A673 (cell line): ENCODE results near the gene PIP4K2A.

Experiments
- EZH2 ChIP-seq: fragments of 200-600 bp; sonication (generic); IDR thresholded peaks from 2 replicates; pipeline ENCODE4 v1.6.1; 2017; ENCODE audit warnings: borderline replicate concordance, low read depth, mild to moderate bottlenecking, mixed read lengths, antibody characterized with exemption, low read length; ENCODE audit not compliant: poor library complexity, severe bottlenecking
- TF ChIP-seq, protein P1 (sequence below): fragments of 300-800, 200-600 bp; sonication (generic); conservative IDR thresholded peaks from 2 replicates; pipeline ENCODE4 v1.5.1; 2017; ENCODE audit warnings: low read depth, mild to moderate bottlenecking, antibody characterized with exemption, low read length, moderate library complexity, mixed read lengths

DNA sequence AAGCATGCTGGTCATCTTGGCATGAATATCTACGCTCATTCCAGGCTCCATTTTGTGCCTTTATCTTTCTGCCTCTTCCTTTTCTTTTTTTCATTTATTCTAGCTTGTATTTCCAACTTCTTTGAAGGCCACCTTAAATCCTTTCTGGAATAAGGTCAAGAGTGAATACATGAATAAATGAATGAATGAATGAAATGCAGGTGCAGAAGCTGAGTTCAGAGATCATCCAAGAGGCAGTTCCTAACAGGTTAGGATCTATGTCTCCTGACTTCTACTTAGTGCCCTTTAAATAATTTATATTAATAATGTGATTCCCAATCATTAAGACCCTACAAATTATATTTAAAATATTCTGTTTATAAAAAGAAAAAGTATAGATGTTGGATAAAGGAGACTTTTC, 125.9 kb downstream of the PIP4K2A start:
- TF ChIP-seq, protein P1, sequence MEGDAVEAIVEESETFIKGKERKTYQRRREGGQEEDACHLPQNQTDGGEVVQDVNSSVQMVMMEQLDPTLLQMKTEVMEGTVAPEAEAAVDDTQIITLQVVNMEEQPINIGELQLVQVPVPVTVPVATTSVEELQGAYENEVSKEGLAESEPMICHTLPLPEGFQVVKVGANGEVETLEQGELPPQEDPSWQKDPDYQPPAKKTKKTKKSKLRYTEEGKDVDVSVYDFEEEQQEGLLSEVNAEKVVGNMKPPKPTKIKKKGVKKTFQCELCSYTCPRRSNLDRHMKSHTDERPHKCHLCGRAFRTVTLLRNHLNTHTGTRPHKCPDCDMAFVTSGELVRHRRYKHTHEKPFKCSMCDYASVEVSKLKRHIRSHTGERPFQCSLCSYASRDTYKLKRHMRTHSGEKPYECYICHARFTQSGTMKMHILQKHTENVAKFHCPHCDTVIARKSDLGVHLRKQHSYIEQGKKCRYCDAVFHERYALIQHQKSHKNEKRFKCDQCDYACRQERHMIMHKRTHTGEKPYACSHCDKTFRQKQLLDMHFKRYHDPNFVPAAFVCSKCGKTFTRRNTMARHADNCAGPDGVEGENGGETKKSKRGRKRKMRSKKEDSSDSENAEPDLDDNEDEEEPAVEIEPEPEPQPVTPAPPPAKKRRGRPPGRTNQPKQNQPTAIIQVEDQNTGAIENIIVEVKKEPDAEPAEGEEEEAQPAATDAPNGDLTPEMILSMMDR: no peak
- no peak for TF ChIP-seq EZH2
